ENCODE data around the gene EXPH5. TPM values are rescaled to one million over a fixed set of nuclear protein-coding genes. Genes with fewer than 3 reads are reported as not detected.

The EXPH5 gene
- total and polyA plus RNA-seq, 2 of the 8 experiments (the other 6 are each of a cell fraction or from before 2014, with no cell fraction given) = 1.1 to 11.5 TPM

DNA sequence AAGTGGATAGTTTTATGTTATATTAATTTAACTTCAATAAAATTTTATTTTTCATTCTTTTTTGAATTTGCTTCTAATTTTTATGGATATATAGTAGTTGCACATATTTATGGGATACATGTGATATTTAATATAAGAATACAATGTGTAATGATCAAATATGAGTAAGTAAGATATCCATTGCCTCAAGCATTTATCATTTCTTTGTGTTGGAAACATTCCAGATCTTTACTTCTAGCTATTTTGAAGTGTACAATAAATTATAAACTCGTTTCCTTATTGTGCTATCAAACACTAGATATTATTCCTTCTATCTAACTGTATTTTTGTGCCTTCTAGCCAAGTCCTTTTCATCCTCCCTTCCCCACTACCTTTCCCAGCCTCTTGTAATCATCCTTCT is 17.0 kb downstream of the EXPH5 start:
- Histone ChIP-seq H2BK15ac (ENCODE audit: low read length) (no peak overlapping the region), H3K56ac (replicated peaks; ENCODE audit: insufficient read length, low read depth, low read length) (no peak overlapping the region), H4K8ac (ENCODE audit: extremely low read depth, insufficient read depth, low read length) (no peak overlapping the region), H3K4me3 (ENCODE audit: extremely low read depth in 1 of 4, insufficient read depth in 2 of 4, low read depth in 3 of 4, low read length in 4 of 4) (no peak overlapping the region), H3K27ac (ENCODE audit: low read depth, low read length) (no peak overlapping the region), H3K36me3 (ENCODE audit: control insufficient read depth in 2 of 4, insufficient read depth in 4 of 4, low read length in 3 of 4) (no peaks in the 10 kb centered on the region), H3K27me3 (replicated peaks in 1 of 4; ENCODE audit: control insufficient read depth in 3 of 4, extremely low read depth in 1 of 4, insufficient read depth in 3 of 4, low read length in 3 of 4) (no peaks in the 10 kb centered on the region), H3K14ac (ENCODE audit: insufficient read length) (no peak overlapping the region), H3K4me1 (replicated peaks in 1 of 4; ENCODE audit: control insufficient read depth in 3 of 4, insufficient read depth in 4 of 4, low read length in 3 of 4) (peaks cover 0 to 2% (median 0%) of the 10 kb centered on the region in 4 experiments; a peak in 1 of 7 replicates), H3K23me2 (ENCODE audit: low read depth, low read length) (no peaks in the 10 kb centered on the region), H3K79me2 (ENCODE audit: control insufficient read depth in 1 of 2, insufficient read depth in 2 of 2, low read length in 2 of 2) (no peaks in the 10 kb centered on the region), H3K9ac (replicated peaks in 1 of 4; ENCODE audit: extremely low read depth in 1 of 4, low read depth in 3 of 4, low read length in 3 of 4) (no peak overlapping the region), H3K4me2 (ENCODE audit: insufficient read depth in 1 of 2, low read depth in 2 of 2, low read length in 2 of 2) (no peak overlapping the region), H2AFZ (ENCODE audit: low read length) (no peak overlapping the region), H3K23ac (ENCODE audit: insufficient read length) (no peak overlapping the region), H2BK12ac (ENCODE audit: low read depth, low read length) (no peak overlapping the region), H3K4ac (replicated peaks; ENCODE audit: insufficient read length, low read depth, low read length) (no peak overlapping the region), H2BK5ac (ENCODE audit: low read depth, low read length) (no peak overlapping the region), H3K9me3 (ENCODE audit: insufficient read depth in 2 of 2, low read depth in 1 of 2, low read length in 1 of 2) (no peaks in the 10 kb centered on the region), H4K5ac (ENCODE audit: insufficient read length, low read depth, low read length) (no peak overlapping the region), H4K20me1 (replicated peaks in 1 of 2; ENCODE audit: control insufficient read depth in 1 of 2, insufficient read depth in 2 of 2, low read length in 2 of 2) (no peaks in the 10 kb centered on the region), H2BK120ac (replicated peaks; ENCODE audit: low read depth, low read length) (no peak overlapping the region), H4K91ac (replicated peaks; ENCODE audit: insufficient read length, low read length) (no peak overlapping the region), H2BK20ac (ENCODE audit: low read length) (no peak overlapping the region), H3K79me1 (ENCODE audit: low read depth, low read length) (no peaks in the 10 kb centered on the region), H2AK5ac (ENCODE audit: low read depth, low read length) (no peak overlapping the region), H3K18ac (ENCODE audit: extremely low read depth, low read length) (no peak overlapping the region)
- ChIA-PET CTCF (ENCODE audit: partially characterized antibody) (interaction anchor here (0.8 kb wide), 1 partner anchor 11 kb away, joined by 3 read pairs; no protein-coding TSS in a partner anchor), POLR2A (ENCODE audit: partially characterized antibody) (no interaction called here)
- 71% methylated on average over 1 of the region's 1 CpG; no CpG with 5 or more reads in 1 of the 2 experiments for WGBS, 2 experiments (ENCODE audit: extremely low coverage in 1 of 2, insufficient coverage in 1 of 2, insufficient read length in 1 of 2, insufficient replicate concordance in 2 of 2, low coverage in 1 of 2, low lambda C conversion rate in 2 of 2, missing lambda C conversion rate in 1 of 2)
- FAIRE-seq (no peak), DNase-seq (ENCODE audit: low read depth in 1 of 2, low spot score in 2 of 2) (no peak)
- TF ChIP-seq SUZ12 (IDR thresholded peaks at IDR 0.05; ENCODE audit: low read length) = no peak
- no peak for TF ChIP-seq CTBP2 (IDR thresholded peaks at IDR 0.05; ENCODE audit: borderline replicate concordance, insufficient read depth, insufficient read length, low read length)
- no peak for TF ChIP-seq RBBP5 (IDR thresholded peaks at IDR 0.05; ENCODE audit: borderline replicate concordance, low read depth, low read length)
- no peak for TF ChIP-seq JUND (IDR thresholded peaks at IDR 0.05; ENCODE audit: low read length)
- no peak for TF ChIP-seq TAF7 (optimal IDR thresholded peaks at IDR 0.05; ENCODE audit: borderline replicate concordance, low read depth, low read length)
- TF ChIP-seq GTF2F1 (IDR thresholded peaks at IDR 0.05; ENCODE audit: borderline replicate concordance, low read depth, low read length) = no peak
- no peak for TF ChIP-seq RXRA (IDR thresholded peaks at IDR 0.05; ENCODE audit: insufficient read depth, low read depth, low read length)
